ENCODE results near the gene FBXW5. TPM values are rescaled to one million over a fixed set of nuclear protein-coding genes. Genes with fewer than 3 reads are reported as not detected.

FBXW5 gene
- total RNA-seq, 2 experiments from 2014 or later, result 81.2 to 82.1 TPM

- CTCF ChIA-PET, result no interaction called here
- POLR2A ChIA-PET, result no interaction called here
Measured at GRCh38 chr9:136907011-136907914, 37.3 kb downstream of the FBXW5 start.

GRCh38 chr9:136906266-136906665, 38.3 kb downstream of the FBXW5 start:
- CTCF ChIA-PET, result no interaction called here
- POLR2A ChIA-PET, result no interaction called here

- ChIA-PET CTCF (interaction anchor here (0.8 to 2.4 kb wide), 6 partner anchors 10 to 142 kb away, joined by 3 to 11 read pairs (median 4); partner anchors contain the start of gene TRAF2), POLR2A (interaction anchor here (1.0 to 2.4 kb wide), 6 partner anchors 16 to 132 kb away, joined by 3 to 30 read pairs (median 6); partner anchors contain the start of genes AJM1 and TRAF2)
Measured at GRCh38 chr9:136903041-136903554, 41.4 kb downstream of the FBXW5 start.

GRCh38 chr9:136902259-136902821, 42.2 kb downstream of the FBXW5 start:
- ChIA-PET POLR2A (interaction anchor here (0.6 to 2.4 kb wide), 11 partner anchors 16 to 184 kb away, joined by 3 to 30 read pairs (median 3); partner anchors contain the start of genes AJM1, FBXW5, MAN1B1 and PAXX), CTCF (interaction anchor here (0.8 to 2.4 kb wide), 17 partner anchors 8 to 174 kb away, joined by 3 to 11 read pairs (median 3); partner anchors contain the start of genes C8G and TRAF2)

- CTCF ChIA-PET, result interaction anchor here (0.9 to 2.4 kb wide), 17 partner anchors 9 to 173 kb away, joined by 3 to 11 read pairs (median 3); partner anchors contain the start of genes C8G, FBXW5 and TRAF2
- POLR2A ChIA-PET, result interaction anchor here (0.6 to 2.4 kb wide), 10 partner anchors 15 to 185 kb away, joined by 3 to 30 read pairs (median 4); partner anchors contain the start of genes AJM1, FBXW5, MAN1B1 and PAXX
Measured at GRCh38 chr9:136901516-136902258, 42.9 kb downstream of the FBXW5 start.

- POLR2A ChIA-PET, result interaction anchor here (1.6 to 2.4 kb wide), 4 partner anchors 14 to 134 kb away, joined by 3 to 30 read pairs (median 13); partner anchors contain the start of gene TRAF2
Measured at GRCh38 chr9:136900988-136901515, 43.5 kb downstream of the FBXW5 start.

GRCh38 chr9:136900556-136900955, 44.0 kb downstream of the FBXW5 start:
- CTCF ChIA-PET, result interaction anchor here (1.1 kb wide), 1 partner anchor 9 kb away, joined by 3 read pairs; no protein-coding TSS in a partner anchor
- POLR2A ChIA-PET, result interaction anchor here (2.4 kb wide), 1 partner anchor 14 kb away, joined by 30 read pairs; the partner anchor contains the start of gene TRAF2

More at GRCh38 chr9:136900988-136901515, 43.5 kb downstream of the FBXW5 start:
- CTCF ChIA-PET, result interaction anchor here (1.0 to 2.4 kb wide), 7 partner anchors 9 to 129 kb away, joined by 3 to 11 read pairs (median 4); partner anchors contain the start of genes C8G and FBXW5

- CTCF ChIA-PET, result interaction anchor here (1.3 to 1.4 kb wide), 2 partner anchors 22 to 57 kb away, joined by 3 read pairs; partner anchors contain the start of gene AJM1
- POLR2A ChIA-PET, result interaction anchor here (1.0 kb wide), 1 partner anchor 13 kb away, joined by 3 read pairs; the partner anchor contains the start of gene TRAF2
Measured at GRCh38 chr9:136899196-136899595, 45.3 kb downstream of the FBXW5 start.

GRCh38 chr9:136898483-136899100, 45.9 kb downstream of the FBXW5 start:
- CTCF ChIA-PET, result interaction anchor here (1.3 to 1.4 kb wide), 2 partner anchors 23 to 56 kb away, joined by 3 read pairs; partner anchors contain the start of gene AJM1
- POLR2A ChIA-PET, result interaction anchor here (1.0 kb wide), 1 partner anchor 12 kb away, joined by 3 read pairs; the partner anchor contains the start of gene TRAF2

- POLR2A ChIA-PET, result interaction anchor here (0.6 kb wide), 1 partner anchor 16 kb away, joined by 7 read pairs; no protein-coding TSS in a partner anchor
- CTCF ChIA-PET, result no interaction called here
Measured at GRCh38 chr9:136896027-136896426, 48.5 kb downstream of the FBXW5 start.

GRCh38 chr9:136890661-136891060, 53.9 kb downstream of the FBXW5 start:
- ChIA-PET CTCF (no interaction called here), POLR2A (no interaction called here)

Other genes starting within 250 kb of the FBXW5 start
- gene DIPK1B, start 232.2 kb downstream of the FBXW5 start, total RNA-seq, result not detected
- 1 to 10 TPM; 1.1 to 1.6 TPM for gene LCN10, start 201.8 kb downstream of the FBXW5 start, total RNA-seq
- gene LCN6, start 196.2 kb downstream of the FBXW5 start, total RNA-seq, result not detected
- gene LCN8, start 186.5 kb downstream of the FBXW5 start, total RNA-seq, result not detected
- gene LCN15, start 180.2 kb downstream of the FBXW5 start, total RNA-seq, result not detected
- gene TMEM141, start 153.4 kb downstream of the FBXW5 start, total RNA-seq, result 10 to 100 TPM; 48.4 to 53.3 TPM
- under 1 TPM in 1 of 2 experiments, not detected in 1; 0.46 TPM for gene CCDC183, start 148.4 kb downstream of the FBXW5 start, total RNA-seq
- gene RABL6, start 136.8 kb downstream of the FBXW5 start, total RNA-seq, result 100 to 1,000 TPM; 101 to 106 TPM
- 1 to 10 TPM; 3.8 to 3.9 TPM for gene AJM1, start 102.3 kb downstream of the FBXW5 start, total RNA-seq
- 100 to 1,000 TPM; 104 to 105 TPM for gene PHPT1, start 95.3 kb downstream of the FBXW5 start, total RNA-seq
- gene MAMDC4, start 92.4 kb downstream of the FBXW5 start, total RNA-seq, result 10 to 100 TPM; 14.1 to 15.3 TPM
- 100 to 1,000 TPM; 320 to 322 TPM for gene EDF1, start 78.4 kb downstream of the FBXW5 start, total RNA-seq
- 10 to 100 TPM; 48.1 to 55.0 TPM for gene TRAF2, start 58.2 kb downstream of the FBXW5 start, total RNA-seq
- gene C8G, start 505 bp upstream of the FBXW5 start, total RNA-seq, result under 1 TPM in 1 of 2 experiments, not detected in 1; 0.69 TPM
- gene LCN12, start 7.5 kb upstream of the FBXW5 start, total RNA-seq, result under 1 TPM; 0.73 to 0.89 TPM
- not detected for gene PTGDS, start 32.8 kb upstream of the FBXW5 start, total RNA-seq
- under 1 TPM in 1 of 2 experiments, not detected in 1; 0.10 TPM for gene LCNL1, start 38.3 kb upstream of the FBXW5 start, total RNA-seq
- gene PAXX, start 47.7 kb upstream of the FBXW5 start, total RNA-seq, result 10 to 100 TPM; 66.9 to 74.6 TPM
- gene CLIC3, start 51.8 kb upstream of the FBXW5 start, total RNA-seq, result not detected
- gene ABCA2, start 83.5 kb upstream of the FBXW5 start, total RNA-seq, result 10 to 100 TPM in 1 of 2 experiments, 1 to 10 TPM in 1; 9.8 to 10.3 TPM
- under 1 TPM in 1 of 2 experiments, not detected in 1; 0.06 TPM for gene FUT7, start 87.3 kb upstream of the FBXW5 start, total RNA-seq
- gene NPDC1, start 101.4 kb upstream of the FBXW5 start, total RNA-seq, result 10 to 100 TPM; 28.2 to 31.4 TPM
- gene ENTPD2, start 109.3 kb upstream of the FBXW5 start, total RNA-seq, result not detected
- 10 to 100 TPM; 16.4 to 16.5 TPM for gene SAPCD2, start 125.8 kb upstream of the FBXW5 start, total RNA-seq
- gene UAP1L1, start 132.8 kb upstream of the FBXW5 start, total RNA-seq, result 10 to 100 TPM; 27.2 to 29.6 TPM
- gene MAN1B1, start 142.2 kb upstream of the FBXW5 start, total RNA-seq, result 10 to 100 TPM; 30.0 to 34.1 TPM
- gene DPP7, start 170.0 kb upstream of the FBXW5 start, total RNA-seq, result 100 to 1,000 TPM; 323 to 333 TPM
- gene GRIN1, start 194.4 kb upstream of the FBXW5 start, total RNA-seq, result under 1 TPM in 1 of 2 experiments, not detected in 1; 0.06 TPM
- not detected for gene LRRC26, start 225.3 kb upstream of the FBXW5 start, total RNA-seq
- gene TMEM210, start 227.3 kb upstream of the FBXW5 start, total RNA-seq, result not detected
- gene ANAPC2, start 243.8 kb upstream of the FBXW5 start, total RNA-seq, result 10 to 100 TPM; 49.1 to 51.8 TPM
- 100 to 1,000 TPM; 103 TPM for gene SSNA1, start 243.9 kb upstream of the FBXW5 start, total RNA-seq

Data from activated CD8-positive, alpha-beta memory T cell treated with anti-CD3 and anti-CD28 coated beads for 36 hours (primary cell).